DMS79 (cell line): ENCODE measurements around the gene ATP13A3.

Experiments used
- DNase-seq: peaks from one replicate; lab custom pipeline; 2025; lab: John Stamatoyannopoulos, UW

The ATP13A3 gene

GRCh38 chr3:194475138-194475932 lies 11.5 kb downstream of the ATP13A3 start:
- no peak for DNase-seq

- no peak for DNase-seq
These were observed 12.1 kb downstream of the ATP13A3 start for GRCh38 chr3:194474675-194475074.

GRCh38 chr3:194472290-194472920 lies 14.4 kb downstream of the ATP13A3 start:
- peak; percentile 16 for DNase-seq

GRCh38 chr3:194471863-194472262 lies 14.9 kb downstream of the ATP13A3 start:
- no peak for DNase-seq

GRCh38 chr3:194470615-194471014 lies 16.2 kb downstream of the ATP13A3 start:
- DNase-seq = no peak

GRCh38 chr3:194469977-194470376 lies 16.8 kb downstream of the ATP13A3 start:
- DNase-seq = no peak

GRCh38 chr3:194468086-194468485 lies 18.7 kb downstream of the ATP13A3 start:
- DNase-seq = no peak

GRCh38 chr3:194466761-194467356 lies 19.9 kb downstream of the ATP13A3 start:
- DNase-seq = no peak

GRCh38 chr3:194465920-194466570 lies 20.8 kb downstream of the ATP13A3 start:
- DNase-seq = no peak

GRCh38 chr3:194465246-194465645 lies 21.6 kb downstream of the ATP13A3 start:
- no peak for DNase-seq

- no peak for DNase-seq
These were observed 22.1 kb downstream of the ATP13A3 start for GRCh38 chr3:194464692-194465091.

GRCh38 chr3:194462936-194463335 lies 23.9 kb downstream of the ATP13A3 start:
- DNase-seq = no peak

GRCh38 chr3:194460566-194460965 lies 26.2 kb downstream of the ATP13A3 start:
- no peak for DNase-seq

- DNase-seq = no peak
These were observed 28.7 kb downstream of the ATP13A3 start for GRCh38 chr3:194458131-194458530.

- no peak for DNase-seq
These were observed 31.3 kb downstream of the ATP13A3 start for GRCh38 chr3:194455481-194455880.

- DNase-seq = peak; percentile 3
These were observed 36.5 kb downstream of the ATP13A3 start for GRCh38 chr3:194450341-194450740.

- DNase-seq = no peak
These were observed 36.9 kb downstream of the ATP13A3 start for GRCh38 chr3:194449913-194450312.

GRCh38 chr3:194447657-194448056 lies 39.1 kb downstream of the ATP13A3 start:
- no peak for DNase-seq

- DNase-seq = no peak
These were observed 39.6 kb downstream of the ATP13A3 start for GRCh38 chr3:194447161-194447560.

GRCh38 chr3:194446754-194447153 lies 40.0 kb downstream of the ATP13A3 start:
- no peak for DNase-seq

GRCh38 chr3:194446172-194446571 lies 40.6 kb downstream of the ATP13A3 start:
- no peak for DNase-seq

- DNase-seq = no peak
These were observed 42.9 kb downstream of the ATP13A3 start for GRCh38 chr3:194443901-194444300.

GRCh38 chr3:194440756-194441155 lies 46.0 kb downstream of the ATP13A3 start:
- DNase-seq = no peak
